Measurements from ENCODE around the gene SH3BP5.

SH3BP5 gene

GRCh38 chr3:15324379-15324808 lies 8.0 kb downstream of the SH3BP5 start:
- no peak for DNase-seq

GRCh38 chr3:15323063-15323462 lies 9.3 kb downstream of the SH3BP5 start:
- DNase-seq: no peak

- DNase-seq: no peak
These were observed 11.0 kb downstream of the SH3BP5 start for GRCh38 chr3:15321349-15321748.

GRCh38 chr3:15319575-15319974 lies 12.8 kb downstream of the SH3BP5 start:
- DNase-seq: no peak

GRCh38 chr3:15319136-15319535 lies 13.2 kb downstream of the SH3BP5 start:
- no peak for DNase-seq

GRCh38 chr3:15318661-15319060 lies 13.7 kb downstream of the SH3BP5 start:
- DNase-seq: no peak

GRCh38 chr3:15316998-15317435 lies 15.4 kb downstream of the SH3BP5 start:
- DNase-seq: no peak

GRCh38 chr3:15315003-15315402 lies 17.4 kb downstream of the SH3BP5 start:
- DNase-seq: no peak

- DNase-seq: no peak
These were observed 18.1 kb downstream of the SH3BP5 start for GRCh38 chr3:15314276-15314675.

GRCh38 chr3:15313461-15313860 lies 18.9 kb downstream of the SH3BP5 start:
- DNase-seq: peak; percentile 38

- no peak for DNase-seq
These were observed 19.8 kb downstream of the SH3BP5 start for GRCh38 chr3:15312550-15312949.

GRCh38 chr3:15310491-15311370 lies 21.7 kb downstream of the SH3BP5 start:
- peak; percentile 75 for DNase-seq

- peak; percentile 40 for DNase-seq
These were observed 22.6 kb downstream of the SH3BP5 start for GRCh38 chr3:15309662-15310335.

- no peak for DNase-seq
These were observed 24.8 kb downstream of the SH3BP5 start for GRCh38 chr3:15307580-15307979.

- no peak for DNase-seq
These were observed 25.4 kb downstream of the SH3BP5 start for GRCh38 chr3:15306979-15307359.

GRCh38 chr3:15305359-15305844 lies 27.0 kb downstream of the SH3BP5 start:
- no peak for DNase-seq

- no peak for DNase-seq
These were observed 28.7 kb downstream of the SH3BP5 start for GRCh38 chr3:15303728-15304127.

GRCh38 chr3:15303216-15303615 lies 29.2 kb downstream of the SH3BP5 start:
- no peak for DNase-seq

- no peak for DNase-seq
These were observed 30.6 kb downstream of the SH3BP5 start for GRCh38 chr3:15301761-15302160.

GRCh38 chr3:15300323-15301078 lies 31.9 kb downstream of the SH3BP5 start:
- DNase-seq: no peak

GRCh38 chr3:15299036-15299435 lies 33.4 kb downstream of the SH3BP5 start:
- DNase-seq: no peak

- DNase-seq: no peak
These were observed 33.9 kb downstream of the SH3BP5 start for GRCh38 chr3:15298504-15298903.
